ENCODE measurements around the gene MFN2. TPM values are rescaled to one million over a fixed set of nuclear protein-coding genes. Genes with fewer than 3 reads are reported as not detected.

MFN2 gene
- total RNA-seq, 2 experiments from 2014 or later, result 28.3 to 52.7 TPM

- Histone ChIP-seq H3K36me3 (ENCODE audit: insufficient read depth, low read length) (no peaks in the 10 kb centered on the region), H2AFZ (ENCODE audit: low read length) (peak overlapping the region; percentile 52; the same call in 1 of the 2 replicates), H3K79me2 (ENCODE audit: insufficient read depth, low read depth, low read length) (no peaks in the 10 kb centered on the region), H3K9me2 (ENCODE audit: insufficient read depth, low read length) (no peaks in the 10 kb centered on the region), H4K20me1 (ENCODE audit: insufficient read depth, low read length) (no peaks in the 10 kb centered on the region), H3K4me2 (ENCODE audit: low read length) (peak overlapping the region; percentile 49), H3K4me3 (ENCODE audit: low read depth, low read length, poor library complexity, severe bottlenecking) (no peak overlapping the region), H3K4me1 (ENCODE audit: insufficient read depth, low read length, poor library complexity, severe bottlenecking) (peaks cover 54% of the 10 kb centered on the region), H3K27ac (ENCODE audit: low read depth, low read length, poor library complexity, severe bottlenecking) (no peak overlapping the region), H3K9me3 (ENCODE audit: low read length) (no peaks in the 10 kb centered on the region)
- DNase-seq (ENCODE audit: low spot score), result no peak
- ChIA-PET CTCF (ENCODE audit: unreplicated experiment) (no interaction called here), POLR2A (interaction anchor here (1.2 kb wide), 1 partner anchor 28 kb away, joined by 9 read pairs; the partner anchor contains the start of gene MIIP)
- BruUV-seq (replicated peaks), result no TSS peak
- no peak for TF ChIP-seq EZH2phosphoT487 (IDR thresholded peaks at IDR 0.05; ENCODE audit: borderline replicate concordance, low read depth, low read length)
- no peak for TF ChIP-seq CTCF (conservative IDR thresholded peaks at IDR 0.05; ENCODE audit: low read length)
- intact Hi-C loops (cut with micrococcal nuclease; ENCODE audit: unreplicated experiment), result no loop called here
Measured at GRCh38 chr1:12047120-12047876, 67.1 kb downstream of the MFN2 start.

- DNase-seq (ENCODE audit: low spot score), result no peak
- no peaks in the 10 kb centered on the region for H3K79me2 ChIP-seq (ENCODE audit: insufficient read depth, low read depth, low read length)
- no TSS peak for BruUV-seq (replicated peaks)
- POLR2A ChIA-PET, result no interaction called here
- H3K4me1 ChIP-seq (ENCODE audit: insufficient read depth, low read length, poor library complexity, severe bottlenecking), result peaks cover 56% of the 10 kb centered on the region
- no peak overlapping the region for H2AFZ ChIP-seq (ENCODE audit: low read length)
- TF ChIP-seq EZH2phosphoT487 (IDR thresholded peaks at IDR 0.05; ENCODE audit: borderline replicate concordance, low read depth, low read length), result no peak
- intact Hi-C loops (cut with micrococcal nuclease; ENCODE audit: unreplicated experiment), result no loop called here
- no peak overlapping the region for H3K4me2 ChIP-seq (ENCODE audit: low read length)
- no peaks in the 10 kb centered on the region for H3K9me3 ChIP-seq (ENCODE audit: low read length)
- H3K27ac ChIP-seq (ENCODE audit: low read depth, low read length, poor library complexity, severe bottlenecking), result no peak overlapping the region
- no peaks in the 10 kb centered on the region for H4K20me1 ChIP-seq (ENCODE audit: insufficient read depth, low read length)
- no peaks in the 10 kb centered on the region for H3K36me3 ChIP-seq (ENCODE audit: insufficient read depth, low read length)
- H3K4me3 ChIP-seq (ENCODE audit: low read depth, low read length, poor library complexity, severe bottlenecking), result no peak overlapping the region
- no peaks in the 10 kb centered on the region for H3K9me2 ChIP-seq (ENCODE audit: insufficient read depth, low read length)
- CTCF ChIA-PET (ENCODE audit: unreplicated experiment), result no interaction called here
Measured at GRCh38 chr1:12048372-12048771, 68.1 kb downstream of the MFN2 start.

- TF ChIP-seq CTCF (conservative IDR thresholded peaks at IDR 0.05; ENCODE audit: low read length) (0 out of 2 replicates have a peak, but pooled peaks have one; percentile 21), EZH2phosphoT487 (IDR thresholded peaks at IDR 0.05; ENCODE audit: borderline replicate concordance, low read depth, low read length) (no peak)
- Histone ChIP-seq H2AFZ (ENCODE audit: low read length) (no peak overlapping the region), H3K27ac (ENCODE audit: low read depth, low read length, poor library complexity, severe bottlenecking) (no peak overlapping the region), H4K20me1 (ENCODE audit: insufficient read depth, low read length) (no peaks in the 10 kb centered on the region), H3K4me3 (ENCODE audit: low read depth, low read length, poor library complexity, severe bottlenecking) (no peak overlapping the region), H3K36me3 (ENCODE audit: insufficient read depth, low read length) (no peaks in the 10 kb centered on the region), H3K4me2 (ENCODE audit: low read length) (no peak overlapping the region), H3K9me2 (ENCODE audit: insufficient read depth, low read length) (no peaks in the 10 kb centered on the region), H3K79me2 (ENCODE audit: insufficient read depth, low read depth, low read length) (no peaks in the 10 kb centered on the region), H3K4me1 (ENCODE audit: insufficient read depth, low read length, poor library complexity, severe bottlenecking) (peaks cover 46% of the 10 kb centered on the region), H3K9me3 (ENCODE audit: low read length) (no peaks in the 10 kb centered on the region)
- intact Hi-C loops (cut with micrococcal nuclease; ENCODE audit: unreplicated experiment), result no loop called here
- ChIA-PET POLR2A (interaction anchor here (2.9 kb wide), 1 partner anchor 30 kb away, joined by 8 read pairs; the partner anchor contains the start of gene MIIP), CTCF (ENCODE audit: unreplicated experiment) (no interaction called here)
- no peak for DNase-seq (ENCODE audit: low spot score)
- no TSS peak for BruUV-seq (replicated peaks)
Measured at GRCh38 chr1:12049616-12050015, 69.4 kb downstream of the MFN2 start.
